Thymus (tissue), 11 donors: Measurements from ENCODE around the gene RIMOC1. TPM values are rescaled to one million over a fixed set of nuclear protein-coding genes. Genes with fewer than 3 reads are reported as not detected.
"Not testable (repeated sequence)": the region's sequence is repeated elsewhere in the genome, so short reads cannot be mapped to it uniquely, and the experiment has no call there.

Source experiments
- DNase-seq, 9 donors: peaks; one replicate each; pipeline ENCODE4 v3.0.0-alpha.2; 2013; ENCODE audit warnings: low spot score in 9 of 9, low read depth in 6 of 9, missing footprints in 1 of 9
- H3K27ac ChIP-seq, 2 donors: one replicate each; pipeline ENCODE4 v1.5.1; 2013; ENCODE audit warnings: control low read depth in 1 of 2, low read depth in 1 of 2, low read length in 1 of 2, mild to moderate bottlenecking in 1 of 2, moderate library complexity in 1 of 2
- H3K27me3 ChIP-seq, 2 donors: one replicate each; pipeline ENCODE4 v1.5.1; 2013; ENCODE audit warnings: low read length in 1 of 2; ENCODE audit not compliant: control insufficient read depth in 2 of 2, insufficient read depth in 1 of 2
- H3K36me3 ChIP-seq, 2 donors: one replicate each; pipeline ENCODE4 v1.5.1; 2013; ENCODE audit warnings: low read length in 1 of 2, mild to moderate bottlenecking in 1 of 2, moderate library complexity in 1 of 2; ENCODE audit not compliant: control insufficient read depth in 2 of 2, insufficient read depth in 2 of 2
- H3K4me1 ChIP-seq, 2 donors: one replicate each; pipeline ENCODE4 v1.5.1; 2013; ENCODE audit warnings: low read length in 2 of 2; ENCODE audit not compliant: control insufficient read depth in 2 of 2, insufficient read depth in 2 of 2
- H3K4me3 ChIP-seq, 2 donors: one replicate each; pipeline ENCODE4 v1.5.1; 2013; ENCODE audit warnings: low read length in 2 of 2, control low read depth in 1 of 2, mild to moderate bottlenecking in 1 of 2
- H3K9me3 ChIP-seq, 2 donors: one replicate each; pipeline ENCODE4 v1.5.1; 2013; ENCODE audit warnings: low read length in 1 of 2, mild to moderate bottlenecking in 1 of 2; ENCODE audit not compliant: control insufficient read depth in 2 of 2, insufficient read depth in 1 of 2
- WGBS: extraction: QIAGEN DNeasy Blood & Tissue Kit; methylation state at CpG from one replicate; pipeline ENCODE4 v1.1.7; 2013; 5-methylcytosine and 5-hydroxymethylcytosine counted together
- polyA plus RNA-seq: library from polyadenylated mRNA; stranded (reverse); fragments of 200-250 nt; gene quantifications from one replicate; pipeline ENCODE4 v1.2.3, GENCODE V29; 2013
- total RNA-seq: library from RNA; stranded (reverse); fragments of 120-200 nt; gene quantifications from one replicate; pipeline ENCODE4 v1.2.4, GENCODE V29; 2013
- donor health status: healthy.

The RIMOC1 gene
- total and polyA plus RNA-seq, 2 donors = 10.9 to 11.6 TPM

DNA sequence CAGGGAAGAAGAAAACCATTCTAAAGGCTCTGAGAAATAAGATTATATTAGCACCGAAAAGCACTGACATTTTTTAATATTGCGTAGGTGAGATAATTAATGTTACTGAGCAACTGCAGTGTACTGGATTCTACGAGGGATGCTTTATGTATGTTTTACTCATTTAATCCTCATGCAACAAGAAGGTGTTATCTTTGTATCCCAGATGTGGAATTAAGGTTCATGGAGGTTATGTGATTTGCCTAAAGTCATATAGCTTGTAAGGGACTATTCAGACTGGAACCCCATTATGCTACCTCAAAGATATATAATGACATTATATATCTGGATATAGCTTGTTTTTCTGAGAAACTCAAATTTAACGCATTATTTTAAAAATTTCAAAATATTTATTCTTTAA, 23.5 kb downstream of the RIMOC1 start:
- Histone ChIP-seq H3K27me3 (no peaks in the 10 kb centered on the region), H3K9me3 (no peaks in the 10 kb centered on the region), H3K4me1 (peaks cover 5 to 10% of the 10 kb centered on the region in 2 donors), H3K27ac (no peak overlapping the region), H3K36me3 (peaks cover 0 to 11% of the 10 kb centered on the region in 2 donors), H3K4me3 (no peak overlapping the region)
- no peak for DNase-seq
- WGBS = over 99% methylated on average over 4 of the region's 4 CpGs

DNA sequence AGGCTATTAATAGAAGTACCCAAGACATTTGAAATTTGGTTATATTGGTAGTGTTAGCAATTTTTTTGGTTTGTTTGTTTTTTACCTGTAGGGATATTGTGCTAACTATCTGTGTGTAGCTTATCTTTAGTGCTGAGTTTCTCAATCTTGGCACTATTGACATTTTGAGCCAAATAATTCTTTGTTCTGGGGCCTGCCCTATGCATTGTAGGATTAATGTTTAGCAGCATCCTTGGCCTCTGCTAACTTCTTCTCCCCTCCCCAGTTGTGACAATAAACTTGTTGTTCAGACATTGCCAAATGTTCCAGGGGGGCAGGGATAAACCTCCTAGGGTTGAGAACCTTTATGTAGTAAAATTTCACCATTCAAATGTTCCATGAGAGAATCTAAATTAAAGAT, 24.9 kb downstream of the RIMOC1 start:
- no peak overlapping the region for H3K4me3 ChIP-seq
- no peak overlapping the region for H3K27ac ChIP-seq
- H3K36me3 ChIP-seq = peaks cover 0 to 10% of the 10 kb centered on the region in 2 donors
- no peak for DNase-seq
- H3K4me1 ChIP-seq = peaks cover 5 to 10% of the 10 kb centered on the region in 2 donors
- H3K9me3 ChIP-seq = no peaks in the 10 kb centered on the region
- H3K27me3 ChIP-seq = no peaks in the 10 kb centered on the region

DNA sequence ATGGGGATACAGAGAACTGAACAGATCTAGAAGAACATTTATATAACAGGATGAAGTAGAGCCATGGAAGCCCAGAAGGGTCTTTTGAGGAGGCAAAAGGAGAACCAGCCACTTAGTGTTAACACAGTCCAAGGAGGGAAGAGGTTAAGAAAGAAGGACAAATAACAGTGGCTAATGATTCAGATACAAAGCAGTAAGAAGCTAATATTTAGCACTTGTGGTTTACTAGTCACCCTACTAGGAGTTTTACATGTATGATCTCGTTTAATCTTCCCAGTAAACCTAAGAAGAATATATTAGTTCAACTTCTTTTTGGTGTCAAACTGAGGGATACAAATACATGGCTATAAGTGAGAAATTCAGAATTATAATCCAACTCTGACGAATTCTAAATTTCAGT, 28.6 kb downstream of the RIMOC1 start:
- no peaks in the 10 kb centered on the region for H3K27me3 ChIP-seq
- no peak overlapping the region for H3K4me3 ChIP-seq
- H3K36me3 ChIP-seq = peaks cover 0 to 24% of the 10 kb centered on the region in 2 donors
- H3K9me3 ChIP-seq = no peaks in the 10 kb centered on the region
- DNase-seq = no peak
- no peak overlapping the region for H3K27ac ChIP-seq
- H3K4me1 ChIP-seq = no peaks in the 10 kb centered on the region
- WGBS = 97% methylated on average over 2 of the region's 2 CpGs

DNA sequence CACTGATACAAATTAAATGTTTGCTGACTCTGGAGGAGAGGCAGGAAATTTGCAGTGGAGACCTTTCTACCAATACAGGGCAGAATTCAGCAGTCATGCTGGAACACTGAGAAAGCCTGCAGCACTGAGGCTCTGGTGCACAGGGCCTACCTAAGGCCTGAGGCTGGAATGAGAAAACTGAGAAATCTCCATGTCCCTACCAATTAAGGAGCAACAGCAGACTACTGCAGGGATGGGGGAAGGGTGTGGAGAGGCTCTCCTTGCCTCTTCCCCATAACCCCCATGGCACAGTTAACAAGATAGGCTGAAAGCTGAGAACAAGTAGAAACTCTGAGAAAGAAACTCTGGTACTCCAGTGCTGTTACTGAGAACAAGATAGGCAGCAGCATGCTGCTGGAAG, 31.4 kb downstream of the RIMOC1 start:
- no peaks in the 10 kb centered on the region for H3K4me1 ChIP-seq
- no peaks in the 10 kb centered on the region for H3K27me3 ChIP-seq
- H3K27ac ChIP-seq = no peak overlapping the region
- H3K4me3 ChIP-seq = no peak overlapping the region
- peaks cover 0 to 24% of the 10 kb centered on the region in 2 donors for H3K36me3 ChIP-seq
- no peak for DNase-seq
- H3K9me3 ChIP-seq = no peaks in the 10 kb centered on the region

DNA sequence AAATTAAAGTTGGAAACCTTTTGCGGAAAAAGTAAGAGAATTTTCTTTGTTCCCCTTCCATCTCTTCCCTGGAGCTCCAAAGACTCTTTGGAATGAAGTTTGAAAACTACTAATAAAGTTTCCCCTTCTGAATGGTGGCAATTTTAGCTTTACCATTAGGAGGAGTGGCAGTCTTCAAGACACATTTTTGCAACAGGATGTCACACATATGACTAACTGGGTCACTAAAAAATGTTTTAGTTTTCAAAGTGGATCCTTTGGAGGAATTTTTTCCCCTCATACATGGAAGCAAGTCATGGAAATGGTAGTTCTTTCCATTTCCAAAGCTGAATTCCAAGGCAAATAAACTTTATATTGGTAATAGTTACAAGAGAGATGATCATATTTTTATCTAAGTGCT, 36.5 kb downstream of the RIMOC1 start:
- H3K4me3 ChIP-seq = no peak overlapping the region
- WGBS = 99% methylated on average over 1 of the region's 1 CpG
- DNase-seq = no peak
- H3K27ac ChIP-seq = no peak overlapping the region
- peaks cover 0 to 6% of the 10 kb centered on the region in 2 donors for H3K36me3 ChIP-seq
- no peaks in the 10 kb centered on the region for H3K27me3 ChIP-seq
- no peaks in the 10 kb centered on the region for H3K9me3 ChIP-seq
- H3K4me1 ChIP-seq = no peaks in the 10 kb centered on the region

DNA sequence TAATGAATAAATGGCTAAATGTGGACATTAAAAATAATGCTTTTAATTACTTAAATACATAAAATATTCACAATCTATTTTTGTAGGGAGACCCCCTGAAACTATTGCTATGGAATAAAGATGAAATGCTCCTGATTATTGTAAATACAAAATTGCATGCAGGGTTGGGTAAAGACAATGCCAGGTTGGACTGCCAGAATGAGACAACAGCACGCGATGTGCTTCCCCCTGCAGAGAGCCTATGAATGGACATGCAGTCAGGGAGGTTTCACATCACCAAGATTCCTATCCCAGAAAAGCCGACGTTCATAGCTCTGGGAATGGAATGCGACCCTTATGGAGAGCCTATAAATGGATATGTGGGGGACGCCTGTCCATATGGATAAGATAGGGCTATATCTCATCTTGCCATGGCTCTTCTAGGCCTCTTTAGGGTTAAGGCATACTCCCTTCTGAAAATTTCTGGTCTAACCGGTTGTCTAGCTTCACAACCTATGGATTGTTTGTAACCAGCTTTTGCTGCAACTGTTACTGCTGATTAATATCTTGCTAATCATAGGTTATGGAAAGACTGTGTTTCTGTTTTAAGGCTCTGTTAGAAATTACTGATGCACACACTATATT, 41.3 kb downstream of the RIMOC1 start:
- not testable (repeated sequence) for H3K4me3 ChIP-seq, DNase-seq, H3K27ac ChIP-seq, H3K36me3 ChIP-seq, H3K27me3 ChIP-seq, H3K9me3 ChIP-seq, H3K4me1 ChIP-seq
- WGBS = 98% methylated on average over 7 of the region's 7 CpGs

DNA sequence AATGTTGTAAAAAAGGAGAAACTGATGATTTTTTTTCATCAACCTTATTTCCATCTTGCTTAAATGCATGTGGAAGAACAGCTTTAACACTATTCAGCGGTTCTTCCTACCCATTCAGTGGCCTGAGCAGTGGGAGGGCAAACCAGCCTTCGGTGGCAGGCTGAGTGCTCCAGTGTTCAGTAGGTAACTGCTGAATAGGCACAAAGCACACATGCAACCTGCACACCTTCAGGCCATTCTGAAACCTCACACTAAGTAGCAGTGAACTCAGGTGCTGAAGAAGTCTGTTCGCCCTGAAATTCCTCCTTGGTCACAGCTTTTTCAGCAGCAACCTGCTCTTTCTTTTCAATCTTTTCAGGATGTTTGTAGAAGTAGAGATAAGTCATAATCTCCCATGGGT, 47.1 kb downstream of the RIMOC1 start:
- Histone ChIP-seq H3K9me3 (no peaks in the 10 kb centered on the region), H3K27ac (no peak overlapping the region), H3K27me3 (no peaks in the 10 kb centered on the region), H3K4me3 (no peak overlapping the region), H3K36me3 (no peaks in the 10 kb centered on the region), H3K4me1 (no peaks in the 10 kb centered on the region)
- DNase-seq = no peak
- 79% methylated on average over 3 of the region's 3 CpGs for WGBS

Other genes starting within 250 kb of the RIMOC1 start
- 56.0 TPM for gene OXCT1, start 33.9 kb upstream of the RIMOC1 start, total RNA-seq
- gene OXCT1, start 33.9 kb upstream of the RIMOC1 start, polyA plus RNA-seq = 44.1 TPM
- 21.5 TPM for gene FBXO4, start 20.9 kb downstream of the RIMOC1 start, total RNA-seq
- gene FBXO4, start 20.9 kb downstream of the RIMOC1 start, polyA plus RNA-seq = 27.2 TPM